Measurements from ENCODE around the gene LGMN. TPM values are rescaled to one million over a fixed set of nuclear protein-coding genes. Genes with fewer than 3 reads are reported as not detected.

The LGMN gene
- total and polyA plus RNA-seq, 4 donors, result 56.2 to 192 (median 62.4) TPM

GRCh38 chr14:92673601-92674150, 74.8 kb downstream of the LGMN start:
- DNase-seq (ENCODE audit: low spot score), result no peak
- no peaks in the 10 kb centered on the region for H3K4me1 ChIP-seq (ENCODE audit: control insufficient read depth in 4 of 4, insufficient read depth in 4 of 4, low read length in 3 of 4)
- TF ChIP-seq EGR1 (IDR thresholded peaks at IDR 0.05; ENCODE audit: low read depth in 2 of 2), result no peak
- no peak for TF ChIP-seq REST (IDR thresholded peaks at IDR 0.05)
- no peak for TF ChIP-seq HNF4A (conservative IDR thresholded peaks at IDR 0.05)
- no peak for TF ChIP-seq GABPA (IDR thresholded peaks at IDR 0.05 in 1 of 2, conservative IDR thresholded peaks at IDR 0.05 in 1 of 2)
- TF ChIP-seq TAF1 (conservative IDR thresholded peaks at IDR 0.05), result no peak
- no peak for TF ChIP-seq ZBTB33 (IDR thresholded peaks at IDR 0.05)
- TF ChIP-seq CTCF (IDR thresholded peaks at IDR 0.05; ENCODE audit: low read depth, low read length, missing input control), result no peak
- no peak for TF ChIP-seq ATF3 (IDR thresholded peaks at IDR 0.05)
- no peaks in the 10 kb centered on the region for H3K27me3 ChIP-seq (ENCODE audit: control insufficient read depth in 4 of 4, insufficient read depth in 4 of 4, low read length in 3 of 4)
- no peak overlapping the region for H3K27ac ChIP-seq (ENCODE audit: low read depth in 1 of 2, low read length in 2 of 2)
- 91% methylated on average over 19 of the region's 19 CpGs for WGBS
- H3K4me3 ChIP-seq (ENCODE audit: low read depth in 1 of 3, low read length in 3 of 3), result no peak overlapping the region
- no peak overlapping the region for H3K9ac ChIP-seq (ENCODE audit: low read depth in 1 of 2, low read length in 2 of 2)
- H3K9me3 ChIP-seq (ENCODE audit: control insufficient read depth in 4 of 4, low read length in 3 of 4), result no peaks in the 10 kb centered on the region
- H3K36me3 ChIP-seq (ENCODE audit: control insufficient read depth in 4 of 4, insufficient read depth in 3 of 4, low read depth in 1 of 4, low read length in 3 of 4), result peaks cover 3 to 47% (median 11%) of the 10 kb centered on the region in 4 donors

GRCh38 chr14:92670643-92671366, 77.6 kb downstream of the LGMN start:
- no peak for TF ChIP-seq RAD21 (IDR thresholded peaks at IDR 0.05)
- no peak for TF ChIP-seq FOXA2 (IDR thresholded peaks at IDR 0.05)
- no peak for TF ChIP-seq ATF3 (IDR thresholded peaks at IDR 0.05)
- TF ChIP-seq JUND (IDR thresholded peaks at IDR 0.05), result no peak
- DNase-seq (ENCODE audit: low spot score), result no peak
- 89% methylated on average over 9 of the region's 9 CpGs for WGBS
- Histone ChIP-seq H3K9me3 (ENCODE audit: control insufficient read depth in 4 of 4, low read length in 3 of 4) (no peaks in the 10 kb centered on the region), H3K27ac (ENCODE audit: low read depth in 1 of 2, low read length in 2 of 2) (no peak overlapping the region), H3K36me3 (ENCODE audit: control insufficient read depth in 4 of 4, insufficient read depth in 3 of 4, low read depth in 1 of 4, low read length in 3 of 4) (peaks cover 0 to 29% (median 5%) of the 10 kb centered on the region in 4 donors), H3K27me3 (ENCODE audit: control insufficient read depth in 4 of 4, insufficient read depth in 4 of 4, low read length in 3 of 4) (no peaks in the 10 kb centered on the region), H3K4me3 (ENCODE audit: low read depth in 1 of 3, low read length in 3 of 3) (no peak overlapping the region), H3K9ac (ENCODE audit: low read depth in 1 of 2, low read length in 2 of 2) (no peak overlapping the region), H3K4me1 (ENCODE audit: control insufficient read depth in 4 of 4, insufficient read depth in 4 of 4, low read length in 3 of 4) (no peaks in the 10 kb centered on the region)
